Astrocyte (in vitro differentiated cells and primary cell): ENCODE results near the gene SLC8B1. TPM values are rescaled to one million over a fixed set of nuclear protein-coding genes. Genes with fewer than 3 reads are reported as not detected.

ENCODE experiments used
- DNase-seq: peaks from one replicate; pipeline ENCODE4 v3.0.0-alpha.2; 2010; ENCODE audit warnings: low read depth
- FAIRE-seq: peaks from 2 replicates; lab custom pipeline; 2011; peaks lifted over from hg19 to GRCh38; lab: Jason Lieb, UNC
- H2AFZ ChIP-seq: 2 replicates; pipeline ENCODE4 v1.6.0; 2012; ENCODE audit warnings: low read depth, low read length, inconsistent platforms
- H3K27ac ChIP-seq: 2 replicates; pipeline ENCODE4 v1.5.1; 2011; ENCODE audit warnings: low read depth, low read length, inconsistent platforms
- H3K27me3 ChIP-seq: 2 replicates; pipeline ENCODE4 v1.6.0; 2011; ENCODE audit warnings: low read length, inconsistent platforms; ENCODE audit not compliant: insufficient read depth
- H3K36me3 ChIP-seq: 2 replicates; pipeline ENCODE4 v1.5.1; 2011; ENCODE audit warnings: low read length, inconsistent platforms; ENCODE audit not compliant: insufficient read depth
- H3K4me1 ChIP-seq: 2 replicates; pipeline ENCODE4 v1.5.1; 2011; ENCODE audit warnings: low read length, inconsistent platforms; ENCODE audit not compliant: insufficient read depth
- H3K4me2 ChIP-seq: 2 replicates; pipeline ENCODE4 v1.6.0; 2012; ENCODE audit warnings: low read length, inconsistent platforms
- H3K4me3 ChIP-seq: 2 replicates; pipeline ENCODE4 v1.5.1; 2011; ENCODE audit warnings: low read depth, mild to moderate bottlenecking, low read length, inconsistent platforms; ENCODE audit not compliant: insufficient read depth
- H3K79me2 ChIP-seq: 2 replicates; pipeline ENCODE4 v1.6.0; 2012; ENCODE audit warnings: mild to moderate bottlenecking, low read length, inconsistent platforms; ENCODE audit not compliant: insufficient read depth
- H3K9ac ChIP-seq: 2 replicates; pipeline ENCODE4 v1.6.0; 2012; ENCODE audit warnings: mild to moderate bottlenecking, low read length, inconsistent platforms
- H3K9me3 ChIP-seq: 2 replicates; pipeline ENCODE4 v1.5.1; 2012; ENCODE audit warnings: low read depth, mild to moderate bottlenecking, low read length, inconsistent platforms; ENCODE audit not compliant: insufficient read depth
- H4K20me1 ChIP-seq: 2 replicates; pipeline ENCODE4 v1.6.0; 2012; ENCODE audit warnings: low read length, inconsistent platforms; ENCODE audit not compliant: insufficient read depth
- H3K27ac Mint-ChIP-seq: one replicate; pipeline ENCODE4 v1.8.0; 2021; ENCODE audit warnings: mild to moderate bottlenecking, mixed read lengths; ENCODE audit not compliant: unreplicated experiment
- H3K27me3 Mint-ChIP-seq: one replicate; pipeline ENCODE4 v1.8.0; 2021; ENCODE audit warnings: low read depth, mixed read lengths; ENCODE audit not compliant: unreplicated experiment
- H3K36me3 Mint-ChIP-seq: one replicate; pipeline ENCODE4 v1.8.0; 2021; ENCODE audit warnings: low read depth, mixed read lengths; ENCODE audit not compliant: unreplicated experiment
- H3K4me1 Mint-ChIP-seq: one replicate; pipeline ENCODE4 v1.8.0; 2021; ENCODE audit warnings: low read depth, mixed read lengths; ENCODE audit not compliant: unreplicated experiment
- H3K4me3 Mint-ChIP-seq: one replicate; pipeline ENCODE4 v1.8.0; 2021; ENCODE audit warnings: mild to moderate bottlenecking, moderate library complexity, mixed read lengths; ENCODE audit not compliant: unreplicated experiment
- H3K9me3 Mint-ChIP-seq: one replicate; pipeline ENCODE4 v1.8.0; 2021; ENCODE audit warnings: mild to moderate bottlenecking, mixed read lengths; ENCODE audit not compliant: unreplicated experiment
- CTCF ChIP-seq: IDR thresholded peaks from 2 replicates; pipeline ENCODE4 v1.5.1; 2011; ENCODE audit warnings: low read depth, mild to moderate bottlenecking, inconsistent platforms, low read length, moderate library complexity; ENCODE audit not compliant: insufficient read depth
- EZH2 ChIP-seq: IDR thresholded peaks from 2 replicates; pipeline ENCODE4 v1.6.1; 2012; ENCODE audit warnings: mild to moderate bottlenecking, low read length, inconsistent platforms; ENCODE audit not compliant: insufficient read depth
- total RNA-seq: library from RNA; stranded (reverse); gene quantifications from 2 replicates; pipeline ENCODE4 v1.2.1, GENCODE V29; 2021

The SLC8B1 gene
- total RNA-seq, 1 donor from 2014 or later = 8.6 TPM

GRCh38 chr12:113253532-113254285 lies 81.2 kb downstream of the SLC8B1 start:
- Histone ChIP-seq H3K79me2 (no peaks in the 10 kb centered on the region), H3K4me3 (no peak overlapping the region), H3K4me2 (no peak overlapping the region), H3K36me3 (no peaks in the 10 kb centered on the region), H3K9me3 (no peaks in the 10 kb centered on the region), H3K27ac (no peak overlapping the region), H3K4me1 (no peaks in the 10 kb centered on the region), H4K20me1 (no peaks in the 10 kb centered on the region), H3K9ac (no peak overlapping the region), H3K27me3 (no peaks in the 10 kb centered on the region), H2AFZ (no peak overlapping the region)
- TF ChIP-seq CTCF (no peak), EZH2 (no peak)
- peaks cover 26% of the 10 kb centered on the region for H3K36me3 Mint-ChIP-seq
- FAIRE-seq (no peak), DNase-seq (no peak)
- H3K27ac Mint-ChIP-seq = no peak overlapping the region
- no peaks in the 10 kb centered on the region for H3K4me1 Mint-ChIP-seq
- H3K4me3 Mint-ChIP-seq = no peak overlapping the region
- H3K9me3 Mint-ChIP-seq = no peaks in the 10 kb centered on the region
- no peaks in the 10 kb centered on the region for H3K27me3 Mint-ChIP-seq

GRCh38 chr12:113252494-113252893 lies 82.4 kb downstream of the SLC8B1 start:
- Mint-ChIP-seq H3K36me3 (peaks cover 28% of the 10 kb centered on the region), H3K4me3 (no peak overlapping the region), H3K27ac (peak overlapping the region; percentile 47), H3K4me1 (no peaks in the 10 kb centered on the region), H3K9me3 (no peaks in the 10 kb centered on the region), H3K27me3 (no peaks in the 10 kb centered on the region)
- TF ChIP-seq EZH2 (no peak), CTCF (no peak)
- Histone ChIP-seq H3K36me3 (no peaks in the 10 kb centered on the region), H3K79me2 (no peaks in the 10 kb centered on the region), H3K27me3 (no peaks in the 10 kb centered on the region), H2AFZ (no peak overlapping the region), H3K4me2 (no peak overlapping the region), H3K27ac (no peak overlapping the region), H3K4me3 (no peak overlapping the region), H3K4me1 (peaks cover under 1% of the 10 kb centered on the region), H3K9me3 (no peaks in the 10 kb centered on the region), H4K20me1 (no peaks in the 10 kb centered on the region), H3K9ac (no peak overlapping the region)
- FAIRE-seq (no peak), DNase-seq (no peak)
